OCI-LY7 (cell line): ENCODE data around the gene PDE8B.

Experiments
- CTCF ChIP-seq: fragments of 200-600 bp; sonication (generic); conservative IDR thresholded peaks from 2 replicates; pipeline ENCODE4 v1.5.1; 2014; ENCODE audit warnings: mild to moderate bottlenecking, antibody characterized with exemption, low read length, moderate library complexity, mixed read lengths
- EZH2phosphoT487 ChIP-seq: fragments of 200-600 bp; sonication (generic); IDR thresholded peaks from 2 replicates; pipeline ENCODE4 v1.6.1; 2018; ENCODE audit warnings: low read depth, borderline replicate concordance, mild to moderate bottlenecking, mixed run types, antibody characterized with exemption, low read length, moderate library complexity, mixed read lengths

- TF ChIP-seq CTCF (no peak), EZH2phosphoT487 (no peak)
These were observed 31.0 kb downstream of the PDE8B start for GRCh38 chr5:77241444-77241843.
